GM19035 (cell line): Measurements from ENCODE around the gene NCOA4.
"Not testable (repeated sequence)": the region's sequence is repeated elsewhere in the genome, so short reads cannot be mapped to it uniquely, and the experiment has no call there.

Source experiments
- ATAC-seq: cut with Tn5 transposase; IDR thresholded peaks from one replicate; pipeline ENCODE4 v1.9.1; 2021; ENCODE audit not compliant: unreplicated experiment

The NCOA4 gene

DNA sequence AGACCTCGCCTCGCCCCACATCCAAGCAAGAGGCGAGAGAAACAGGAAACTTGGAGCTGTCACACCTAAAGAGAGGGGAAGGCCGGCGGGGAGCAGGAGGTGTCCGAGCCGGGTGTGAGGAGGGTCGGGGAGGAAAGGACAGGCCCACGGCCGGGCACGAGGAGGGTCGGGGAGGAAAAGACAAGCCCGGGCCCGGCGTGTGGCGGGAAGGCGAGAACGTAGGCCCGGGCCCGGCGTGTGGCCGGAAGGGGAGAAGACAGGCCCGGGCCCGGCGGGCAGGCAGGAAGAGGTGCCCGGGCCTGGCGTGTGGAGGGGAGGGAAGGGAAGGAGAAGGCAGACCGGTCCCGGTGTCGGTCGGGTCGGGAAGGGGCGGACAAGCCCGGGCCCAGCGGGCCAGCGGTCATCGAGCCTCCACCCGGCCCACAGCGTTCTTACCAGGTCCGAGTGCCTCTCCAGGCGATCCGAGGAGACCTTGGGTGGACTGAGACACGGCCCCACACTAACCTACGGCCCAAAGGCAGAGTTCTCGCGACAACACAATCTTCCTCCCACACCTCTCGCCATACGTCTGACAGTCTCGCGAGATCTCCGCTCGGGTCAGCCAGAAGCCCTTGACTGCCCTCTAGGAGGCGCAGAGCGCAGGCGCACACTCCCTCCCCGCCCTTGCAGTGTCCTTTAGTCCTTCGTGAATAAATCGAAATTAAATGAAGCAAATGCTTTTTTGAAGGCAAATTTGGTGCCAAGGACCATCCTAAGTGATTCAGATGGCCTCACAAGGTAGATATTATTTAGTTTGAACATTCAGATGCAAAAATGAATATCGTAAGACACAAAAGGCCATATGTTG, at the start of gene NCOA4:
Gene NCOA4 (minus strand): TSS at position 533 of the 847 bp plus-strand sequence. CDS start 13,943 bp downstream, outside the sequence.
- peak; percentile 97 for ATAC-seq

DNA sequence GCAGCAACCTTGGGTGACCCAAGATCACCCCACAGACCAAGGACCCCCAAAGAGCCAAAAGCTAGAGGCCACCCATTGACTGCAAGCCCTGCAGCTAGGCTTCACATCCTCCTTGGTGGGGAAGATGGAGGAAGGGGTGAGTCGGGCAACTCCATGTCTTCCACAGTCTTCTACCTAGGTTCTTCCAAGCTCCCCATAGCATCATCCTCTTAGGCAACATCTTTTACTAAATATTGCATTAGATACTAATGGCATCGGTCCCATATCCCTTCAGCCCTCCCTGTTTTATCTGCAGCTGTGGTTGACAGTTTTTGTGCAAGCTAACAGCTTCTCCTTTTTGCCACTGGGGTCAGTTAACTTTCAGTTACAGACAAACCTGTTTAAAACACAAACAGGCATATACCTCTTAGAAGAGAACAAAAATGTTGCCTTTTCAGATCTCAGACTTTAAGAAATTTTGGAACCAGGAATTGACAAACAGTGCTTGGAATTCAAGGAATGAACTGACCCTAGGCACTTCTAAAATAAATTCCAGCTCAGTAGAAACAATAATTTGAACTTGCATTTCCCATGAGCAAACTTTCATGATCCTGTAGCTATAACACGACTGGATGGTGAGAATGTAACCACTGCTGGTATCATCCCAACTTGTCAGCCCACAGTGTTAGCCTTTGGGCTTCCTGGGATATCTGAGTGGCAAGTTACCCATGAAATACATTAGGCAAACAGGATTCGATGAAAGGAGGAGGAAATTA, 49.6 kb upstream of the NCOA4 start:
- no peak for ATAC-seq

DNA sequence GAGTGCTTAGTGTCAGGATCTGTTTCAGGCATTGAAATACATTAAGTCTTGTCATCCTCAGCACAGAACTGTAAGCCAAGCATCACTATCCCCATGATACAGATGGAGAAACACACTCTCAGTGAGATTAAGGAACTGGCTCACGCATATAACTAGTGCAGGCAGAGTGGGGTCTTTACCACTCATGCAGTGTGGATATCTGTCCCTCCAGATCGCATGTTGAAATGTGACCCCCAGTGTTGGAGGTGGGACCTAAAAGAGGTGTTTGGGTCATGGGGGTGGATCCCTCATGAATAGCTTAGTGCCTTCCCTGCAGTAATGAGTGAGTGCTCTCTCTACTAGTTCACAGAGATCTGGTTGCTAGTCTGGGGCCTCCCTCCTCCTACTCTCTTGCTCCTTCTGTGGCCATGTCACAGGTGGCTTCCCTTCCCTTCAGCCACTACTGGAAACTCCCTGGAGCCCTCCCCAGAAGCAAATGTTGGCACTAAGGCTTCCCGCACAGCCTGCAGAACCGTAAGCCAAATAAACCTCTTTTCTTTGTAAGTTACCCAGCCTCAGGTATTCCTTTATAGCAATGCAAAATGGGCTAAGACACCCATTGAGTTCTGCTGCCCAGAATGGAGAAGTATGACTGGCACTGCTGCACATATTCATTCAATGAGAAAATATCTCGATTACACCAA, 47.4 kb upstream of the NCOA4 start:
- no peak for ATAC-seq

DNA sequence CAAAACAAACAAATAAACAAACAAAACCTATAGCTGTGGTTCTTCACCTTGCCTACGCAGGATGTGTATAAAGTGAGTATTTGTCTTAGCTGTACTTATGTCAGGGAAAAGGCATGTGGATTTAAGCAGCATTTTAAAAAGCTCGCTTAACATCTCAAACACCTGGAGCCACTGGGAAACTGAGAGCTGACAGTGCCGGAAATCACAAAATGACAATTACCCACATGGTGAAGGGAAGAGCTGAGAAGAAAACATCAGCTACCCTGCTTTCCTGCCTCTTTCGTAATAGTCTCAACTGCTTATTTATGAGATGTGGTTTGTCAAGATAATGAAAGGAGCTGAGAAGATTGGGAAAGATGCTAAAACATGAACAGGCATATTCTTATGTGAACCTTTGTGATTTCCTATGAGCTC, 46.7 kb upstream of the NCOA4 start:
- no peak for ATAC-seq

DNA sequence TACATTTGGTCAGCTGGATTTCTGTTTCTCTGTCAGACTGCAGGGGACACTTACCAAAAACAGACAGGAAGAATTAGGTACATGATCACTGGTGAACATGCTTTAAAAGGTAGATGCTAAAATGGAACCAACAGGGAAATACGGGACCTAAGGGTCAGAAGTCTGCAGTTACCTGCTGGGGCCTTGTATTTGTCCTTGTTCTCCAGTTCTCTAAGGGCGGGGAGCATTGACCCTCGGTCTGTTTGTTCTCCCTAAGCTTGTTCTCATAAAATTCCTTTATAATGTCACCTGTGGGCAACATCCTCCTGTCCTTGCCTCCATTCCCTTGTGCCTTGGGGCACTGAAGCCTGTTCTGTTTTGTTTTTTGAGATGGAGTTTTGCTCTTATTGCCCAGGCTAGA, 45.4 kb upstream of the NCOA4 start:
- ATAC-seq: no peak

DNA sequence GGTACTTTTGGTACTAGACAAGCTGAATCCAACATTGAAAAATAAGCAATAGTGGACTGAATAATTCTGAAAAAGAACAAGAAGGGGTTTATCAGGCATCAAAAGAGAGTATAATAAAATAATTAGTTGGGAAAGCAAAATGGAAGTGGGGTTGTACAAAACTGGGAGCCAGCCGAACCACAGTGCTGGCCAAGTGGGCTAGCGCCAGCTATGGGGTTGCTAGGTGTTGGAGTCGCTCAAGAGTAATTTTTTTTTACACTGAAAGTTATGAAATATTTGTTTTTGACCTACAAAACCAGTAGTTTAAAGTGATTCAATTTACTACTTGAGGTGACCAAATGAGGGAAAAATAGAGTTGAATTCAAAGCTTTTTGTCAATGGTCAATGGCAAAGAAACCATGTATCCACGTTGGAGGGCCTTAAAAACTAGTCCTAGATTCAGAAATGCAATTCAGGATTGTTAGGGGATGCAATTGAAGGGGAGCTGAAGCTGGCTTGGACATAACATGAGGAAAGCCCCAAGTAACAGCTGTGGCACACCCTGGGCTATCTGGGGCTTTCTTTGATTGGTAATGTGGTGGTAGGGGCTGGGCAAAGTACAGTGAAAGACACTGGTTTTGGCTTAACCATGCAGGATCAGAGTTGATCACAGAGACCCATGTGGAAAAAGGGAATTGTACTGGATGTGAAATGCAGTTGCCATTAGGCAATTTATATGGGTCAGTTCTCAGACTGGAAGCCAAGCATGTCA, 43.9 kb upstream of the NCOA4 start:
- ATAC-seq: no peak

DNA sequence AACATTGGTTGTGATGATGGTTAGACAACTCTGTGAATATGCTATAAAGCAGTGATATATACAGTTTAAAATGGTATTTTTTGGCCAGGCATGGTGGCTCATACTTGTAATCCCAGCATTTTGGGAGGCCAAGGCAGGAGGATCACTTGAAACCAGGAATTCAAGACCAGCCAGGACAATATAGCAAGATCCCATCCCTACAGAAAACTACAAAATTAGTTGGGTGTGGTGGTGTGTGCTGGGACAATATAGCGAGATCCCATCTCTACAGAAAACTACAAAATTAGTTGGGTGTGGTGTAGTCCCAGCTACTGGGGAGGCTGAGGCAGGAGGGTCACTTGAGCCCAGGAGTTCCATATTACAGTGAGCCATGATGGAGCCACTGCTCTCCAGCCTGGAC, 43.1 kb upstream of the NCOA4 start:
- no peak for ATAC-seq

DNA sequence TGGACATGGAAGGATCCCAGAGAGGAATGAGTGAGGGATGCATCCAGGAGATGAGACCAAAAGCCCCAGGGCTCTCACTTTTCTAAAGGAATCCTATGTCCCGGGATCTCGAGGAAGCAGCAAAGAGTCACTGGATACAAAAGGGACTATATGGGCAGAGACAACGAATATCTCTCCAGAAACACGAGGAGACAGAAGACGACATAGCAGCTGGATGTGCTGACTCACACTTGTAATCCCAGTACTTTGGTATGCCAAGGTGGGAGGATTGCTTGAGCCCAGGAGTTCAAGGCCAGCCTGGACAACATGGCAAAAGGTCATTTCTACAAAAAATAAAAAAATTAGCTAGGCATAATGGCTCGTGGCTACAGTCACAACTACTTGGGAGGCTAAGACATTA, 40.3 kb upstream of the NCOA4 start:
- ATAC-seq: no peak

DNA sequence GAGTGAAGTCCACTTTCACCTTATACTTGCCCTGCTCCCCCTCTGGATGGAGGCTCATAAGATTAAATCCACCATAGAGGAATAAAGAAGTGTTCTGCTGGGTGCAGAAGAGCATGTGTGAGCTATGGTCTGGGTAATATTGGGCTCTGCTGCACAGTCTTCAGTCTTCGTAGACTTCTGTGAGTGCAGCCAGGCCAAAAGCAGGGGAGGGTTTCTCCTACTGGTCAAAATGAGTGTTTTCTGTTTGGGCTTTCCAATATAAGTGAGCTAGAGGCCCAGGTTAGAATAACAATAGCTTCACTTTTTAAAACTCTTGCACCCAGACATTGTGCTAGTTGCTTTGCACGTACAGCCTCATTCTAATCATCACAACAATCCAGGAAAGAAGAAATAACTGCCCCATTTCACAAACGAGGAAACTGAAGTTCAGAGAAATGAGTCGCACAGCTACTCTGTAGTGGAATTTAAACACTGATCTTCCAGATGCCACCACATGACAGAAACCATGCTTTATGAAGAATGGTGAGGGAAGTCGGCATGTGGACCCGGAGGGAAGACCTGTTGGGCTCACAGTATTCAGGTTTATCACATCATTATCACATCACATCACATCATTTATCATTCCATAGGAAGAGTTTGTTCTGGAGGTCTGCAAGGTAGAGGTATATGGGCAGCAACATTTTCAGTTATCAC, 39.5 kb upstream of the NCOA4 start:
- no peak for ATAC-seq

DNA sequence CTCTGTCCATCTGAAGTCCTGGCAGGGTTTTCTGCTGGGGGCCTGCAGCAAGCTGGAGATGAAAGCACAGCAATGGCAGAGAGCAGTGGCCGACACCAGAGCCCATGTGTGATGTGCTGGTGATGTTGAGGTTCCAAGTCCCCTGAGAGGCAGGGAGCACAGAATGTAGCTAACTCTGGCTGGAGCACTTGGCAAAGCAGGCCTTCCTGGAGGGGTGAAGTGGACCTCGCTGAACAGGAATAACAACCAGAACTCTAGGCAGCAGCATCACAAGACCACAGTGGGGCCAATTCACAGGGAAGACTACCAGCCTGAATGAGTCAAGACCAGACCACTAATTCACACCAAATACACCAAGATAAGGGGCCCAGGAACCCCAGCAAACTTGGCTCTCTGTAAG, 38.5 kb upstream of the NCOA4 start:
- ATAC-seq: no peak

DNA sequence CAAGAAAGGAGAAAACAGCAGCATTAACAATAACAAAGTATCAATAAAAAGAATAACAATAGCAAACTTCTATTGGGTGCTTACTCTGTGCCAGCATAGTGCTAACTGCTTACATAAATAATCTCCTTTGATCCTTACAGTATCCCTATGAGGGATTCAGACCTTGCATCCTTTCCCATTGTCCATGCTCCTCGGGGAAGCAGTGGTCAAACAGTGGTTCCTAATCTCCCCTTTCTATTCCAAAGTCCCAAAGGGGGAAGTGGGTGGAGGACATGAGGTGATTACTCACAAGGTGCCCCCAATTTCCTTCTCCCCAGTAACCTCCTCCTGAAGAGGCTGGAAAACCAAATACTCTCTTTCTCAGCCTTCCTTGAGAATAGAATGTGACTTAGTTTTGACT, 37.7 kb upstream of the NCOA4 start:
- ATAC-seq: no peak

DNA sequence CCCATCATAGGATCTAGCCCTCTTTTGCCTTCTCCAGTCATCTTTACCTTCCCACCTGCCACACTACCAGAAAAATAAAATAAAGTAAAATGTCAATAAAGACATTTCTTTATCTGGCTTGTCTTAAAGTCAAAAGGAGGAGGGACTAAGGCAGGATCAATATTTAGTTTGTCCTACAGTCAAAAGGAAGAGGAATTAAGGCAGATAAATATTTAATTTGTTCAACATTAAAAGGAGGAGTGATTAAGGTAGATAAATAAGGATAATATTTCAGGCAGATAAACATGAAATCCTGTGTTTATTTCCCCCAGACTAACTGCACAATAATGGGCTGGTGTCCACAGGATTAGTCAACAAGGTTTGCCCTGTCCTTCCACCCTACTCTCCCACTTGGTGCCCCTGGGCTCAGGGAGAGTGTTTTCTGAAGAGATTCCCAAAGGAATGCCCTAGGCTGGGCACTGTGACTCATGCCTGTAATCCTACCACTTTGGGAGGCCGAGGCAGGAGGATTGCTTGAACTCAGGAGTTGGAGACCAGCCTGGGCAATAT, 33.9 kb upstream of the NCOA4 start:
- ATAC-seq: no peak

DNA sequence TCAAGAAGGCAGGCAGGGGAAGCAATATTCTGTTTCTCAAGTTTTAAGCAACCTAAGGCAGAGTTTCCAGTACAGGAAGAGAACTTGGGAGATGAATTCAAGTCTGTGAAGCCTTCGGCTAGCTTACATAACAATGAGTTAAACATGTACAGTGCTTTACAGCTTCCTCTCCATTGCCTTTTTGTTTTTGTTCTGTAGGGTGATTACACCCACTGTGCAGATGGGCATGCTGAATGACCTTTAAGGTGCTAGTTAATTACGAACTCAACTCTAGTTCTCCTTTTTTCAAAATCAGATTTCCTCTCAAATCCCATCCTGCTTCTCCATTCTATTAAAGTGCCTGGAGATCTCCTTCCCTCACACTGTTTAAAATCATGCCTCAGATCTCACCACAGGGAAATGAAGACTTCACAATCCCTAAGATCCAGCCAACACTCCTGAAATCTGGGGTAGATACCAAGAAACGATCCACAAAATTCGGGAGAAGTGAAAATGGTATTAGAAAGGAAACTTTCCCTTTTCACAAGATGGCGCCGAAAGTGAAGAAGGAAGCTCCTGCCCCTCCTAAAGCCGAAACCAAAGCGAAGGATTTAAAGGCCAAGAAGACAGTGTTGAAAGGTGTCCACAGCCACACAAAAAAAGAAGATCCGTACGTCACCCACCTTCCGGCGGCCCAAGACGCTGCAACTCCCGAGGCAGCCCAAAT, 32.5 kb upstream of the NCOA4 start:
- ATAC-seq: no peak

DNA sequence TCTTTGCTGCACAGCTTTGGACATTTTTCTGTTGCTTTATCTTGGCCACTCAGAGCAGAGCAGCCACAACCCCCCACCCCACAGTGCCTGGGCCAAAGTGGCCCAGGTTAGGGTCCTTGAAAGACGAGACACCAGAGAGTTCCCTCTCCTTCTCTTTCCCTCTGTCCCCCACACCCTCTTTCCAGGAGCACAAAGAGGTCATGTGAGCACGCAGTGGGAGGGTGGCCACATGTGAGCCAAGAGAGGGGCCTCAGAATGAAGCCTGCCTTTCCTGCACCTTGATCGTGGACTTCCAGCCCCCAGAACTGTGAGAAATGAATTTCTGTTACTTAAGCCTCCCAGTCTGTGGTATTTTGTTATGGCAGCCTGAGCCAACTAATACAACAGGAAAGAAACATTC, 30.3 kb upstream of the NCOA4 start:
- no peak for ATAC-seq

DNA sequence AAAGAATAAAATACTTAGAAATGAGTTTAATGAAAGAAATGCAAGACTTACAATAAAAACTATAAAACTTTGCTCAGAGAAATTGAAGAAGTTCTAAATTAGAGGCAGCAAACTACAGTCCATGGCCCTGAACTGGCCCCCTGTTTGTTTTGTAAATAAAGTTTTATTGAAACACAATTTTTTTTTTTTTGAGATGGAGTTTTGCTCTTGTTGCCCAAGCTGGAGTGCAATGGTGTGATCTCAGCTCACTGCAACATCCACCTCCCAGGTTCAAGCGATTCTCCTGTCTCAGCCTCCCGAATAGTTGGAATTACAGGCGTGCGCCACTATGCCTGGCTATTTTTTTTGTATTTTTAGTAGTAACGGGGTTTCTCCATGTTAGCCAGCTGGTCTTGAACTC, 27.5 kb upstream of the NCOA4 start:
- ATAC-seq: not testable (repeated sequence)

DNA sequence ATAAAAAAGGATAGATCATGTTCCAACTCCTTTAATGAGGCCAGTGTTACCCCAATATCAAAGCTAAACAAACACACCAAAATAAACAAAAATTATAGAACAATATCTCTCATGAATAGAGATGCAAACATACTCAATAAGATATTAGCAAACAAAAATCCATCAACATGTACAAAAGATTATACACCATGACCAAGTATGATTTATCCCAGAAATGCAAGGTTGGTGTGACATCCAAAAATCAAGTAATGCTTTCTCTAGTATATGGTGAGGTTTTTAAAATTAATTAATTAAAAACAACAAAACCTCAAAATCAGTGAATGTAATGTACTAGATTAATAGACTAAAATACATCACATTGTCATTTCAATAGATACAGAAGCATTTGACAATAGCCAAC, 26.6 kb upstream of the NCOA4 start:
- no peak for ATAC-seq

DNA sequence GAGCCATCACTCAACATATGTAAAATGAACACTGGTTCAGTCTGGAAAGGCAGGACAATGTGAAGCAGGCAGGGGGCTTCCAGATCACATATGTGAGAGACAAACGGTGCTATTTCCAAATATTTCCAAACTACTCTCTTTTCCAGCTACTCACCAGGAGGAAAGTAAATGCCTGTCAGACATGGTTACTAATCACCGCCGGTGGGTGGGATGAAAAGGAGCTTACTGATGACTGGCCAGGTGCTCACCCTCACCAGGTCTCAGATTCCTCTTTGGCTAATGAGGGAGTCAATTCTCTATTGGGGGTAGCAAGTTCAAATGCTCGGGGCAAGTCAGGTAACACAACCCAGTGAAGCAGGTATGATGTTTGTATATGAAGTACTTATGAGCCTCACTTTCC, 25.3 kb upstream of the NCOA4 start:
- ATAC-seq: no peak

DNA sequence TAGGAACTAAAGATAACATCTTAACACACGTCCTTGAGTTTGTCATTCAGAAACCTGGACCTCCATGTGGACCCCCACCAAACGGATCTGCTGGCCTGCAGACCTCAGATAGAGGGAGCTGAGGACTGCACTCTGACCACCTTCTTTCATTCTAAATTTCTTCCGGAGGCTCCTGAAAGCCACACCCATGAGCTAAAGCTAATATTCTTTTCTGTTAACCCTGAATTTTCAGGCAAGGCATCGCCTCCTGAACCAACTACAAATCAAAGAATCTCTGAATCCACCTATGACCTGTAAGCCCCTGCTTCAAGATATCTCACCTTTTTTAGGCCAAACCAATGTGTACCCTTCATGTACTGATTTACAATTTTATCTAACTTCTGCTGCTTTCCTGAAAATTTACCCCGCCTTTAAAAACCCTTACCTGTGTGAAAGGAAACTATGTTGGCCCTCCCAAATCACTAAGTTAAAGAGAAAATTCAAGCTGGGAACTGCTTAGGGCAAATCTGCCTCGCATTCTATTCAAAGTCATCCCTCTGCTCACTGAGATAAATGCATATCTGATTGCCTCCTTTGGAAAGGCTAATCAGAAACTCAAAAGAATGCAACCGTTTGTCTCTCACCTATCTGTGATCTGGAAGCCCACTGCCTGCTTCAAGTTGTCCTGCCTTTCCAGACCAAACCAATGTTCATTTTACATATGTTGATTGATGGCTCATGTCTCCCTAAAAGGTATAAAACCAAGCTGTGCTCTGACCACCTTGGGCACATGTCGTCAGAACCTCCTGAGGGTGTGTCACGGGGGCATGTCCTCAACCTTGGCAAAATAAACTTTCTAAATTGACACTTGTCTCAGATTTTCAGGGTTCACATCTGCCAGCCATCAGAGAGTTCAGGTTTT, 23.4 kb upstream of the NCOA4 start:
- ATAC-seq: no peak
